Mononuclear cell (primary cell): ENCODE results near the gene CHST11. TPM values are rescaled to one million over a fixed set of nuclear protein-coding genes. Genes with fewer than 3 reads are reported as not detected.
"Not testable (repeated sequence)": the region's sequence is repeated elsewhere in the genome, so short reads cannot be mapped to it uniquely, and the experiment has no call there.

Experiments used
- H3K27me3 ChIP-seq: 2 replicates; pipeline ENCODE4 v1.6.0; 2011; ENCODE audit warnings: low read length, control low read depth; ENCODE audit not compliant: insufficient read depth
- H3K4me1 ChIP-seq: 2 replicates; pipeline ENCODE4 v1.5.1; 2011; ENCODE audit warnings: mild to moderate bottlenecking, low read length, control low read depth; ENCODE audit not compliant: insufficient read depth
- H3K4me3 ChIP-seq: 2 replicates; pipeline ENCODE4 v1.5.1; 2011; ENCODE audit warnings: mild to moderate bottlenecking, low read length, moderate library complexity
- H3K9me3 ChIP-seq: 2 replicates; pipeline ENCODE4 v1.5.1; 2011; ENCODE audit warnings: low read depth, mild to moderate bottlenecking, control low read depth, low read length
- total RNA-seq: library from RNA; depleted of rRNA; stranded (reverse); fragments of >200 nt; gene quantifications from one replicate; pipeline ENCODE4 v1.2.3, GENCODE V29; 2012

CHST11 gene
- total RNA-seq, 1 donor = 83.7 TPM

DNA sequence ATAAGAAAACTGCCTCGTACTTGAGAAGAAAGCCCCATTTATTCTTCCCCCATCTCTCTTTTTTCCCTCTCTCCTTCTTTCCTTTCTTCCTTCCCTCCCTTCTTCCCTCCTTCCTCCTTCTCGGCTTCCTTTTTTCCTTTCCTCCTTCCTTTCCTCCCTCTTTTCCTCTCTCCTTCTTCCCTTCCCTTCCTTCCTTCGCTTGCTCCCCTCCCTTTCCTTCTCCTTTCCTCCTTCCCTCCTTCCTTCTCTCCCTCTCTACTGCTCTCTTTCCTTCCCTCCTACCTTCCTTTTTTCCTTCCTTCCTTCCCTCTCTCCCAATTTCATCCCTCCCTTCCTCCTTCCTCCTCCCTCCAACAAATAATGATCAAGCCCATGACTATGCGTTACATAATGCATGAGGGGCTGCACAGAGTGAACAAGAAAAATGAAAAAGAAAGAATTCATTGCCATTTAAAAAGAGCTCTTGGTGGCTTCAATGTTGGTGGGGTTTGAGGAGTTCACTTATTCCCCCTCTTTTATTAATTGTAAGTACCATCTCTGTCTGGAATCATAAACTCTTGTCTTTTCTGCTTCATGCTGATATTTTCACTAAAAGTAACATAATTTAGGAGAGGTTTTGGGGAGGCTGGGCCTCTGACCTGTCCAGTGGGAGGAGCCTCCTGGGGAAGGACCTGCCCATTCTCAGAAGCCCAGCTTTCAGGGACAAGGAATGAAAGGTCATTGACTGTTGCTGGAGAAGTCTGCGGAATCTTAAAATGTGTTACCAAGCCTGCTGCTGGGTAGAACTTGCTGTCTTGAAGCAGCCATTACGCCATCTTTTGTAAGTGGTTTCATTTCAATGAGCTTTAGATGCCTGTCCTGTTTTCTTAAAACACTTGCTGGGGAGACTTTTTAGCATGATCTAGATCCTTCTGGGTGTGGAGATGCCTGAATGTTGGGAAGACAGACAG is 144.3 kb downstream of the CHST11 start:
- peaks cover 96% of the 10 kb centered on the region for H3K4me1 ChIP-seq
- H3K9me3 ChIP-seq = no peaks in the 10 kb centered on the region
- no peaks in the 10 kb centered on the region for H3K27me3 ChIP-seq
- H3K4me3 ChIP-seq = no peak overlapping the region

DNA sequence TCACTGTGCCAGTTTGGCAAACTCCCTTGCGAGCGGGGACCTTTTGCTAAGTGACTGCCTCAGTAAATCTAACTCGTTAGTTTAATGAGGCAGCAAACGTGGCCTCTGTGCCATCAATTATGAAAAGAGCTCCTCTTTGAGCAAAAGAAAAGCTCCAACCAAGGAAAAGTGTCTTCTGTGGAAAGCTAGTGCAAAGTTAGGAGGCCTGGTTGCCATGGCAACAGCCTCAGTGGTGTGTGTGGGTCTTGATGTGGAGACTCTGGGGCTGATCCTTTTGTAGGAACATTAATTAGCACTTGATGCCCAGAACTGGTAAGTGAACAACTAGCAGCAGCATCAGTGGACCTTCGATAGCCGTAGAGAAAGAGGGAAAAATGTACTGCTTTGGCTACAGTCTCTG is 145.7 kb downstream of the CHST11 start:
- Histone ChIP-seq H3K4me3 (no peak overlapping the region), H3K27me3 (no peaks in the 10 kb centered on the region), H3K4me1 (peaks cover 89% of the 10 kb centered on the region), H3K9me3 (no peaks in the 10 kb centered on the region)

DNA sequence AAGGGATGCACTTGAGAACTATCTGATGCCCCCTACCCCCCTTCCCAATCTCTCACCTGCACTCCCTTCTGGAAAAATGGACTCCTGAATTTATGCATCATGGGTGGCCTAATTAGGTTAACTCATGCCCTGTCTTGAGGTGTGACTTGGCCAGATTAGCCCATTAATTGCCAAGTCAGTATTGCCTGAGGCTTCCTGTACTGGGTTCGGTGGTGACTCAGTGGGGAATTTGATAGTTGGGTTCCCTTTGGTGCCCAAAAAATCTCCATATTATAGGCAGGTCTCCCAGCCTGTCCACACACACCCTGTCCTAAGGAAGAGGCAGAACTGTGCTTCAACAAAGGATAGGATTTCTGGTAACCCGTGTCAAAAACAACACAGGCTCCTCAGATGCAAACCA is 146.1 kb downstream of the CHST11 start:
- H3K4me3 ChIP-seq = no peak overlapping the region
- no peaks in the 10 kb centered on the region for H3K27me3 ChIP-seq
- H3K4me1 ChIP-seq = peaks cover 85% of the 10 kb centered on the region
- no peaks in the 10 kb centered on the region for H3K9me3 ChIP-seq

DNA sequence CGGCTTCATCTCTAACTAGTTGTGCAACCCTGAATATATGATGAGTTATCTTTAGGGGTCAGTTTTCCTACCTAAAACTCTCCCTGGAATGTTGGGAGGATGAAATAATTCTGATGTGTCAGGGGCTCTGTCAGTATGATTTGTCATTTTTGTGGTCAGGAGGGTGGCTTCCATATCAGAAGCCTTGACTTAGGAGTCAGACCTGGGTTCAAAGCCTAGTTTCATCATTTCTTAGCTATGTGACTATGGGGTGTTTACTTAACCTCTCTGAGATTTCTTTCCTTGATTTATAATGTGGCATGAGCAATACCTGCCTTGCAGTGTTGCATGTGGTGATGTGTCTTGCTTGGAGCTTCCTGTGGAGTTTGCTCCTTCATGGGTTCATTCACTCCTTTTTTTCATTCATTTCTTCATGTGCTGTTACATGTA is 146.8 kb downstream of the CHST11 start:
- no peak overlapping the region for H3K4me3 ChIP-seq
- H3K9me3 ChIP-seq = no peaks in the 10 kb centered on the region
- no peaks in the 10 kb centered on the region for H3K27me3 ChIP-seq
- peaks cover 79% of the 10 kb centered on the region for H3K4me1 ChIP-seq

DNA sequence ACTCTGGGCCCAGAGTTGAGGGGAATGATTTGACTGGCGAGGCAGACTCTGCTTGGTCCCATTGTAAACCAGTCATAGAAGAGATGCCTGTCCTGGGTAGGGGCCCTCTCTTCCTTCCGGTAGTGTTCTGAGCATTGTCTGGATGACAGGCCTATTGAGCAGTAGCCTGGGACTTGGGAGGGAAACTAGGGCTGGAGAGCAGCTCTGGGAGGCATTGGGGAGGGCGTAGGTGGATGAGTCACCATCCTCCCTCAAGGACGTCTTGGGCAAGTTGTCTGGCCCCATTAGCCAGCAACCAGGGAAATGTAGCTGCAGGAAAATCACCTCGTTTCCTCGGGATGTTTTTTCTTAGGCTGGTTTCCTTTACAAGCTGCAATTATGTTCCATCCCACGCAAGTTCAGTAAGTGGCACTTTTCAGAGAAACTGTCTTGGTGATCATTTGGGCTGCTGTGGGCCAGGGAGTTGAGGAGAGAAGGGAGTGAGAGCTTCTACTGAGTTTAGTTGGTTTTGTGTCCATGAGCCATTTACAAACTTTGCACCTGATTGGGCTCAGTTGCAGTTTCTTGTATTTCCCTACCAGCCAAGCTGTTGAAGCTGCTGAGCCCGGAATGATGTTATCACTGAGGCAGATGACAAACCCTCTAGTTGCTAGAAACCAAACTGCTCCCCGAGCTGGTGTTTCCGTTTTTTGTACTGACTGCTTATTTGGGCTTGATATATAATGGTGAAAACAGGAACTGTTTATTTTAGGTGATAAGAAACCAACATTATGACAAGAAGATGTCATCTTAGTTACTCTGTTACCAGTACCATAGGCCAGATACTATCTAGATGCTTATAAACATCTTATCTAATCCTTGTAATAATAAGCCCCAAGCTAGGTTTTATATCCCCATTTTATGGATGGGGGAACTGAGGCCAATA is 147.6 kb downstream of the CHST11 start:
- peaks cover 76% of the 10 kb centered on the region for H3K4me1 ChIP-seq
- H3K9me3 ChIP-seq = no peaks in the 10 kb centered on the region
- H3K4me3 ChIP-seq = no peak overlapping the region
- no peaks in the 10 kb centered on the region for H3K27me3 ChIP-seq

DNA sequence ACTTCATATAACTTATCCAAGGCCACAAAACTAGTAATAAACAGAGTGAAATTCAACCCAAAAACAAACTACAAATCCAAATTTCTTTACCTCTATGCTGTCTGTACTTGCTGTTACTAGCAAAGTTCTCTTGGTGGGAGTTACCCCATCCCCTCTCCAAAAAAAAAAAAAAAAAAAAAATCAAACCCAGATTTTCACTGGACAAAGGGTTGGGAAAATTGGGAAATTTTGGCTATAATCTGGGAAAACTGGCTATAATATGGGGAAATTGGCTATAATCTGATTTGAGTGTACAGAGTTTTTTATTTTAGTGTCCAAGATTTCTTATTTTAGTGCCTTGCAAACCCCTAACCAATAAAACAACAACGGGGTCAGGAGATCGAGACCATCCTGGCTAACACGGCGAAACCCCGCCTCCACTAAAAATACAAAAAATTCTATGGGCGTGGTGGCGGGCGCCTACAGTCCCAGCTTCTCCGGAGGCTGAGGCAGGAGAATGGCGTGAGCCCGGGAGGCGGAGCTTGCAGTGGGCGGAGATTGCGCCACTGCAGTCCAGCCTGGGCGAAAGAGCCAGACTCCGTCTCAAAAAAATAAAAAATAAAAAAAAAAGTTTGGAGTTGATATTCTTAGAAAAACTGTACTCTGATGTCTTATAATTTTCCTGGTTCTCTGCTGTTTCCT is 148.4 kb downstream of the CHST11 start:
- H3K9me3 ChIP-seq = no peaks in the 10 kb centered on the region
- no peak overlapping the region for H3K4me3 ChIP-seq
- no peaks in the 10 kb centered on the region for H3K27me3 ChIP-seq
- H3K4me1 ChIP-seq = peaks cover 69% of the 10 kb centered on the region

DNA sequence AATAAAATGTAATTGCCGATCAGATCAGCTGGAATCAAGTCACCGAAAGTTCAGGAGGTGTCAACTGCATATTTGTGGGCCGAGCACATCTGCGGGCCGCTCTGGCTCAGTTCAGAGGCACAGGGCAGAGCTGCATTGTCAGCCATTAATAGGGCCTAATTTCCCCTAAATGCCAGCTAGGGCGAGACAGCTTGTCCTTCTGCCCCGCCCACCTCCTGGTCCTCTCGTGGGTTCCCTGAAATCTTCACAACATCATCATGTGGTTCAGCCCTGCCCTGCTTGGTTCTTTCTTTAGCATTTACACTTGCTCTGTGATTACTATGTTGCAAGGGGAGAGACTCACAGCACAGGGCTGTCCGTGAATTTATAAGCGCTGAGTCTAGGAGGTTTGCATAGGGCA is 148.9 kb downstream of the CHST11 start:
- no peak overlapping the region for H3K4me3 ChIP-seq
- no peaks in the 10 kb centered on the region for H3K9me3 ChIP-seq
- H3K4me1 ChIP-seq = peaks cover 63% of the 10 kb centered on the region
- H3K27me3 ChIP-seq = no peaks in the 10 kb centered on the region

DNA sequence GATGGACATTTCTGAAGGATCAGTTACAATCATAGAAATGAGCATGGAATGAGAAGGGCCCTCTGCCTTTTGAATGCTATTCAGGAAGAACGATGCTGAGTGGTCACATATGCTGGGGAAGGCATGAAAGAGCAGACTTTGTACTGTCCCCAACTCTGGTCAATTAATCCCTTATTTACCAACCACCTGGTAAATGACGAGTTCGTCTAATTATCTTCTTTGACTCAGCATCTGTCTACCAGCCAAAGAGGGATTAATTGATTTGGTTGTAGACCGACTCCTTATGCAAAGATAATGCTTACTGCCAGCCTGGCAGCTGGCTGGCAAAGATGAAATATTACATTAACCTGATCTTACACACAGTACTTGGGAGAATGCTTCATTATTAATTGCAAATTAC is 152.2 kb downstream of the CHST11 start:
- Histone ChIP-seq H3K9me3 (no peaks in the 10 kb centered on the region), H3K4me1 (peaks cover 51% of the 10 kb centered on the region), H3K4me3 (no peak overlapping the region), H3K27me3 (no peaks in the 10 kb centered on the region)

DNA sequence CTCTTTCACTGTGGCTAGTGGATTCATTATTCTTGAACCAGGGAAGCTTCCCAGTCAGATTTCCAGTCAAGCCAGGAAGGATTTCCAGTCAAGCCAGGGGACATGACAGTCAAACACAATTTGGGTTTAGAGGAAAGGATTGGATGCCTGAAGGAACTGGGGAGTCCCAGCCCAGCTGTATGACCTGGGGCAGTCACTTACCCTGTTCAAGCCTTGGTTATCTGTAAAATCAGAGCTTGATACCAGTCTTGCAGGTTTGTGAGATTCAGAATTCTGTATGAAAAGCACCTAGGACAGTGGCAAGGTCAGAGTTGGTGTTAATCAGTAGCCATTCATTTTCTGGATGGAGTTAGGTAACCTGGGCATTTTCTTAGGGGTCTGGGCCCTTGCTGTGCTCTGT is 152.7 kb downstream of the CHST11 start:
- no peak overlapping the region for H3K4me3 ChIP-seq
- peaks cover 46% of the 10 kb centered on the region for H3K4me1 ChIP-seq
- no peaks in the 10 kb centered on the region for H3K27me3 ChIP-seq
- no peaks in the 10 kb centered on the region for H3K9me3 ChIP-seq

DNA sequence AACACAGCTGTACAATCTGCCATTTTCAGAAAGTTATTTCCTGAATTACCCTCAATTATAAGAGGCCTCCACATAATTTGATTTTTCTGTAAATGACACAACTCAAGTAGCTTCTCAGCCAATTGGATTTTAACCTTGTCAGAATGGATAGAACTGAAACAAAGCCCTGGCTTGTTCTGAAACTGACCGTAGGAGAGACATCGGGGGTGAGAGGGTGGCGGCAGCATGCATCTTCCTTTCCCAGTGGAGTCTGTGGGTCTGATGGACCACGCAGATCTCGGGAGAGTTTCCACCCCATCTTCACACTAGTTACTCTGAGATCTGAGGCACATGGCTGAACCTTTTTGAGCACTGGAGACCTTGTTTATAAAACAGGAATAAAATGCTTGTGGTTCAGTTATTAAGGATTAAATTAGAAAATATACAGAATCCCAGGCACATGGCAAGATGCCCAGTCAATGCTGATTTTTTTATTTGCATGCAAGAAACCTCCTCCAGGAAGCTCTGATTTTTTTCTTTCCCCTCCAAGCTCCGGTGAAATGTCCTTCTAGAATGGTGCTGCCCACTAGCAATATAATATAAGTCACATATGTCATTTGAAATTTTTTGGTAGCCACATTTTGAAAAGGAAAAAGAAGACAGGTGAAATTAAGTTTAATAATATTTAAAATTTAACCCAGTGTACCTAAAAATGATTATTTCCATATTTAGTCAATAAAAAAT is 153.9 kb downstream of the CHST11 start:
- H3K4me3 ChIP-seq = no peak overlapping the region
- peaks cover 35% of the 10 kb centered on the region for H3K4me1 ChIP-seq
- no peaks in the 10 kb centered on the region for H3K27me3 ChIP-seq
- no peaks in the 10 kb centered on the region for H3K9me3 ChIP-seq

DNA sequence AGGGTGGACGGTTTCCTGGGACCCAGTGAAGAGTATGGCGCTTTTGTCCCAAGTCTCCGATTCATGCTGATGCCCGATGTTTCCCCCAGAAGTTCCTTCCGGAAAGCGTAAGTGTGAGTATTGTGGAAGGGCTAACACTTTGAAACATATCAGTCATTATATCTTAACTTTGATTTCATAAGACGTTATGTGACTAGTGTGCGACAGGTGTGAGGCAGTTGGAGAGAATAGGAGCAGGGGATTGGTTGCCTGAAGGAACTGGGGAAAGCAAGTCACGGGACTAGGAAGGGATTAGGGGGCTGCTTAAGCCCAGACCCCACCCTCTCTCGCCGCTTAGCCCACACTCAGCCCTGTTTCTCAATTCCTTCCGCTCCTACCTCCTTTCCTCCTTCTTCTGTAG is 154.9 kb downstream of the CHST11 start:
- Histone ChIP-seq H3K4me3 (no peak overlapping the region), H3K9me3 (no peaks in the 10 kb centered on the region), H3K27me3 (no peaks in the 10 kb centered on the region), H3K4me1 (peaks cover 32% of the 10 kb centered on the region)

DNA sequence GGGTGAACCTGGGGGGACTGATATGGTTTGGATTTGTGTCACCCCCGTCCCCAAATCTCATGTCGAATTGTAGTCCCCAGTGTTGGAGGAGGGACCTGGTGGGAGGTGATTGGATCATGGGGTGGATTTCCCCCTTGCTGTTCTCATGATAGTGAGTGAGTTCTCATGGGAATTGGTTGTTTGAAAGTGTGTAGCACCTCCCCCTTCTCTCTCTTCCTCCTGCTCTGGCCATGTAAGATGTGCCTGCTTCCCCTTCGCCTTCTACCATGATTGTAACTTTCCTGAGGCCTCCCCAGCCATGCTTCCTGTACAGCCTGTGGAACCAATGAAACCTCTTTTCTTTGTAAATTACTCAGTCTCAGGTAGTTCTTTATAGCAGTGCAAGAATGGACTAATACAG is 156.6 kb downstream of the CHST11 start:
- not testable (repeated sequence) for H3K4me3 ChIP-seq, H3K27me3 ChIP-seq, H3K9me3 ChIP-seq
- H3K4me1 ChIP-seq = peaks cover 35% of the 10 kb centered on the region

DNA sequence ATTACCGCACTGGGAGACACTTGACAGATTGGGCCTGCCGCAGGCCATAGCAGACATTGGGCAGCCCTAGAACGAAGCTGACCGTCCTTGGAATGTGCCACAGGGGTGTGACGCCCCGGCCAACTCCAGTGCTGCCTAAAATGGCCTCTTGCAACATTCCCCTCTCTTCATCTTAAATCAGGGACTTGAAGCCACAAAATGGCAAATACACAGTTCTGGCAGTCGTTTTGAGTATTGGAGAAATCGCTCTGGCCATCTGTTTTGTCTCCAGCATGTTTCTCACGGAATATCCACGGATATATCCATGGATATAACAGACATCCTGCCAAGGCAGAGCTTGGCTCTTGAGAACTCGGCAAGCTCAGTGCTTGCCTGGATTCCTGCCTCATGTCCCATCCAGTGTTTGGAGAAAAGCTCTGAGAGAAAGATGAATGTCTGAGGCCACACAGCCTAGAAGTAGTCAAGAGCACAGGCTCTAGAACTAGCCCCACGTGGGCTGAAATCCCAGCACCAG is 158.4 kb downstream of the CHST11 start:
- H3K9me3 ChIP-seq = no peaks in the 10 kb centered on the region
- H3K4me1 ChIP-seq = peaks cover 33% of the 10 kb centered on the region
- H3K4me3 ChIP-seq = no peak overlapping the region
- no peaks in the 10 kb centered on the region for H3K27me3 ChIP-seq

DNA sequence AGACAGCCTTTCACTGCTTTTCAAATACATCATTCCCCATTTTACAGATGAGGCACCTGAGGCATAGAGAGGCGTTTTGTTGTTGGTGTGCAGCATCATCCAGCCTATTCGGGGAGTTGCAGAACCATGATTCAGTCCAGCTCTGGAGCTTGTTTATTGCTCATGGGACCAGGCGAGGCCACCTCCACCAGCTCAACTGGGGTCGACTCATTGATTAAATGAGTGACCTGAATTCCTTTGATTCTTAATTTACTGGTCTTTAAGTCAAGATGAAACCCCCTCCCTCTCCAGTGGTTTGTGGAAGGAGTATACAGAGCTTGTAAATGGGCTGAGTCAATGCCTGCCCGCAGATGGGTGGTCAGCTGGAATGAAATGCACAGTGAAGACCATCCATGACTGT is 161.9 kb downstream of the CHST11 start:
- Histone ChIP-seq H3K4me1 (peaks cover 35% of the 10 kb centered on the region), H3K9me3 (no peaks in the 10 kb centered on the region), H3K27me3 (no peaks in the 10 kb centered on the region), H3K4me3 (no peak overlapping the region)
